Astrocyte of the spinal cord (primary cell): ENCODE data around the gene CDKN2B-AS1.
A peak's percentile ranks its signal among the peaks of the same experiment; 100 is the strongest.

Source experiments
- DNase-seq: peaks from one replicate; pipeline ENCODE4 v3.0.0; 2011; ENCODE audit warnings: low read depth, low spot score
- H3K4me3 ChIP-seq: 2 replicates; pipeline ENCODE4 v1.5.1; 2011; ENCODE audit warnings: low read depth, mild to moderate bottlenecking, low read length, moderate library complexity
- CTCF ChIP-seq: IDR thresholded peaks from 2 replicates; pipeline ENCODE4 v1.5.1; 2012; ENCODE audit warnings: low read depth, mild to moderate bottlenecking, low read length, inconsistent platforms
- in situ Hi-C: cut with HindIII; loops from 2 replicates; pipeline ENCODE4 v1.10.0; 2017; ENCODE audit warnings: low sequenced_read_pairs

CDKN2B-AS1 gene

GRCh38 chr9:22107202-22108045 lies 112.8 kb downstream of the CDKN2B-AS1 start:
- peak; percentile 94 for DNase-seq
- H3K4me3 ChIP-seq: no peak overlapping the region
- TF ChIP-seq CTCF: no peak
- in situ Hi-C loops: loop anchor here (25.0 kb wide), 1 partner anchor 295 kb away; the partner anchor contains the start of gene MTAP

GRCh38 chr9:22108581-22109370 lies 114.2 kb downstream of the CDKN2B-AS1 start:
- no peak for TF ChIP-seq CTCF
- DNase-seq: no peak
- in situ Hi-C loops: loop anchor here (25.0 kb wide), 1 partner anchor 296 kb away; the partner anchor contains the start of gene MTAP
- H3K4me3 ChIP-seq: no peak overlapping the region

- no peak for TF ChIP-seq CTCF
- in situ Hi-C loops: loop anchor here (25.0 kb wide), 1 partner anchor 299 kb away; the partner anchor contains the start of gene MTAP
Observed at GRCh38 chr9:22111176-22111953, 116.8 kb downstream of the CDKN2B-AS1 start.

GRCh38 chr9:22111954-22112247 lies 117.3 kb downstream of the CDKN2B-AS1 start:
- in situ Hi-C loops: loop anchor here (25.0 kb wide), 1 partner anchor 300 kb away; the partner anchor contains the start of gene MTAP
- no peak overlapping the region for H3K4me3 ChIP-seq
- TF ChIP-seq CTCF: no peak
- peak; percentile 92 for DNase-seq

More at GRCh38 chr9:22111176-22111953, 116.8 kb downstream of the CDKN2B-AS1 start:
- peak; percentile 46 for DNase-seq
- H3K4me3 ChIP-seq: no peak overlapping the region

- no peak overlapping the region for H3K4me3 ChIP-seq
- in situ Hi-C loops: loop anchor here (25.0 kb wide), 1 partner anchor 301 kb away; the partner anchor contains the start of gene MTAP
- TF ChIP-seq CTCF: no peak
- no peak for DNase-seq
Observed at GRCh38 chr9:22112870-22113821, 118.6 kb downstream of the CDKN2B-AS1 start.
